Ovary (tissue), 9 donors: ENCODE measurements around the gene CDH1. TPM values are rescaled to one million over a fixed set of nuclear protein-coding genes. Genes with fewer than 3 reads are reported as not detected.

Experiments used
- DNase-seq, 5 donors: peaks; one replicate each; pipeline ENCODE4 v3.0.0-alpha.2; 2019 to 2020
- H3K27ac ChIP-seq, 2 donors: fragments of 200-600 bp; one replicate each; pipeline versions ENCODE4 v1.5.1 to v1.8.0; 2019 to 2022
- H3K27me3 ChIP-seq: fragments of 200-600 bp; one replicate; pipeline ENCODE4 v1.8.0; 2022
- H3K36me3 ChIP-seq: fragments of 200-600 bp; sonication (generic); one replicate; pipeline ENCODE4 v1.5.1; 2019
- H3K4me1 ChIP-seq: one replicate; pipeline ENCODE4 v1.8.1; 2013; ENCODE audit warnings: mild to moderate bottlenecking, moderate library complexity; ENCODE audit not compliant: insufficient read depth
- H3K4me3 ChIP-seq: fragments of 200-600 bp; sonication (generic); one replicate; pipeline ENCODE4 v1.5.1; 2017
- H3K9me3 ChIP-seq, 2 donors: fragments of 200-600 bp in 1 of 2; sonication (generic) in 1 of 2; one replicate each; pipeline versions ENCODE4 v1.5.1 to v1.8.1; 2013 to 2019; ENCODE audit warnings: mild to moderate bottlenecking in 1 of 2, moderate library complexity in 1 of 2
- EP300 ChIP-seq: sonication (generic); formaldehyde crosslinking; IDR thresholded peaks from one replicate; pipeline ENCODE4 v1.6.1; 2017; ENCODE audit warnings: antibody characterized with exemption
- POLR2A ChIP-seq: fragments of 450-650 bp; IDR thresholded peaks from one replicate; pipeline ENCODE4 v1.6.1; 2017; ENCODE audit warnings: antibody characterized with exemption, mild to moderate bottlenecking, moderate library complexity
- WGBS, 3 donors: extraction: QIAGEN DNeasy Blood & Tissue Kit in 1 of 3; methylation state at CpG; one replicate each; pipeline versions ENCODE4 v1.1.5 to v1.1.7; 2013 to 2017; 5-methylcytosine and 5-hydroxymethylcytosine counted together
- intact Hi-C, 4 donors: fragments of 100-400 bp; cut with DNase I; formaldehyde crosslinking; loops; one replicate each; pipeline versions ENCODE4 v1.11.0 to v1.15.1; 2022 to 2023
- polyA plus RNA-seq, 2 donors: library from polyadenylated mRNA; stranded (reverse); fragments of 200-250 nt in 1 of 2; fragments of 350-450 nt in 1 of 2; fragmentation: Illumina TruSeq in 1 of 2; extraction: RNeasy Lipid Tissue Mini Kit (QIAGEN cat#74804) in 1 of 2; gene quantifications; one replicate each; pipeline ENCODE4 v1.2.3, GENCODE V29; 2013 to 2014
- total RNA-seq, 7 donors: library from RNA; depleted of rRNA in 2 of 7; stranded (reverse); fragments of >200 nt in 2 of 7; fragmentation: NEBNext Ultra II Directional in 3 of 7; extraction: Animal tissue kit (Norgen Biotek cat#: 25700) in 3 of 7; gene quantifications; one replicate each; pipeline versions ENCODE4 v1.1.0 to v1.2.4, GENCODE V29; 2016 to 2023
- TF ChIP-seq, protein P1 (sequence below), 3 donors: fragments of 450-650 bp in 2 of 3; fragments of 200-600 bp in 1 of 3; IDR thresholded peaks; one replicate each; pipeline versions ENCODE4 v1.5.1 to v1.8.0; 2016 to 2022; ENCODE audit warnings: antibody characterized with exemption in 3 of 3, mild to moderate bottlenecking in 1 of 3
- donor health status: DM: no; HTN: no; CAD: no; lungs with moderate emphysema.
- donor health status: DM: no; HTN: no; CAD: no.
- donor health status: Bipolar disorder and iron deficiency.
- donor health status: DM: yes; HTN: yes; CAD: no.
- donor health status: DM: no; HTN: no; CAD: no.
- donor health status: DM: yes; HTN: yes; CAD: no.

CDH1 gene
- total and polyA plus RNA-seq, 9 donors: 1.1 to 118 (median 9.1) TPM

DNA sequence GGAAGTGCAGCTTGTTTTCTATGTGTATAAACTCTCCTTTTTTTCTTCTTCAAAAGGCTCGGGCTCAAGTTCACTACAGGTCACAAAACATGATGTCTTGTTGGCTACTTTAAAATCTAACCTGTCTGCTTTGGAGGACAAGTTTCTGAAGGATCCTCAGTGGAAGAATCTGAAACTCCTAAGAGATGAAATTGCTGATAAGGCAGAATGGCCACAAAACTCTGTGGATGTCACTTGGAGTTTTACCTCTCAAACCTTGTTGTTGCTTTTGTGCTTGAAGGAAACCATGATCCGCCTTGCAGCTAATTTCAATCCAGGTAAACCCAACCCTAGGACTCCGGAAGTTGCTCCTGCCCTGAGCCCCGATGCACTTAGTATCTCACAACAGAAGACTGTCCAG, 122.7 kb downstream of the CDH1 start:
- H3K4me3 ChIP-seq: no peak overlapping the region
- H3K27ac ChIP-seq: no peak overlapping the region
- WGBS, 3 donors: 91 to 97% (median 95%) methylated on average over 4 of the region's 4 CpGs
- TF ChIP-seq EP300 (no peak), POLR2A (no peak)
- DNase-seq: no peak
- H3K9me3 ChIP-seq: no peaks in the 10 kb centered on the region
- intact Hi-C loops: no loop called here
- H3K27me3 ChIP-seq: no peaks in the 10 kb centered on the region
- no peaks in the 10 kb centered on the region for H3K36me3 ChIP-seq
- no peaks in the 10 kb centered on the region for H3K4me1 ChIP-seq

DNA sequence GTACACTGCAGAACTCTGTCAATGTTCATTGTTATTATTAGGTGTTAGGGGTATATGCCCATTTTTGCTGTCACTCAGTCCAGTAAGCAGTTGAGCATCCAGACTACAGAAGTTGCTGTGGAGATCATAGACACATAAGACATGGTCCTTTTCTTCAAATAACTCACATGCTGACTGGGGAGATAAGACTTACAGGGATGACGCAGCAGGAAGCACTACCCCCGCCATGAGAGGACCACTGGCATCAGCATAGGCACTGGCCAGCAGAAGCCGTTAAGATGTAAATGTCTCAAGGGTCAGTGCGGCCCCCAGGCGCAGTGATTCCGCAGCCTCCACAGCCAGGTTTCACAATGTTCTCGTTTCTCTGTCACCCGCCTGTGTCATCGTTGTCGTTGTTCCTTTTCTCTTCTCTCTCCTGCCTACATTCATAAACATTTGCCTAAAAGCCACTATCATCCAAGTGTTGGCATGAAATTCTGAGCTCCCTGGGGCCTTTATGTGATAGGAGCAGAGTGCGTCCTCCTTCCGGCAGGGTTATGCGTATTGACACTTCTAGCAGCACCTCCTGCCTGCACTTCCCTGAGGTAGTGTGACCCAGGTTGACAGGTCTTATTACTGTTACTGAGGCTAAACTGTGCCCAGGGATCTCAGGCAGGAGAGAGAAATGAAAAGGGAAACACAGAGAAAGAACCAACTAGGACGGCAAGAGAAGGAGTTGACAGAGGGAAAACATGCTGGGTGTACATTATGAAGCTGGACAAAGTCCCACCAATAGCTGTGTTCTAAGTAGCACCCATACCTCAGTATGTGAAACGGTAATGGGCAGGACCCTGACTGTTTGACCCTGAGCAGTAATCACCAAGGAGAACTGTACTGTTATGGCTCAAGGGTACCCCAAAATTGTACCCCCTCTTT, 124.1 kb downstream of the CDH1 start:
- no peaks in the 10 kb centered on the region for H3K36me3 ChIP-seq

DNA sequence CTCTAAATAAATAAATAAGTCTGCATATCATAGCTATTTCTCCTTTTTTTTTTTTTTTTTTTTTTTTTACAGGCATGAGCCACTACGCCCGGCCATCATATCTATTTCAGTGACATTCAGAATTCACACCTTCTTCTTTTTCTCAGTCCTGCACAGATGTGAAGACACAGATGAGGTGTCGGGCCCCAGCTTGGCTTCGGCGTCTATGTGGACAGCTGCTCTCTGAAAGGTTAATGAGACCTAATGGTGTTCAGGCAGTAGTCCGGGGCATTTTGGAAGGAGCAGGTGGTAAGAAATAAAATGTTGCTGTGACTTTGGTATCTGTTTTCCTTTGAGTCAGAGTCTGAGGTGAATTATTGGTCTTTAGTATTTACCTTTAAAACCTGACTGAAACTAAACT, 129.8 kb downstream of the CDH1 start:
- 94 to 97% (median 96%) methylated on average over 6 of the region's 6 CpGs for WGBS, 3 donors
- H3K27ac ChIP-seq: no peak overlapping the region
- H3K4me3 ChIP-seq: no peak overlapping the region
- no peaks in the 10 kb centered on the region for H3K36me3 ChIP-seq
- TF ChIP-seq POLR2A (no peak), EP300 (no peak)
- TF ChIP-seq, protein P1, sequence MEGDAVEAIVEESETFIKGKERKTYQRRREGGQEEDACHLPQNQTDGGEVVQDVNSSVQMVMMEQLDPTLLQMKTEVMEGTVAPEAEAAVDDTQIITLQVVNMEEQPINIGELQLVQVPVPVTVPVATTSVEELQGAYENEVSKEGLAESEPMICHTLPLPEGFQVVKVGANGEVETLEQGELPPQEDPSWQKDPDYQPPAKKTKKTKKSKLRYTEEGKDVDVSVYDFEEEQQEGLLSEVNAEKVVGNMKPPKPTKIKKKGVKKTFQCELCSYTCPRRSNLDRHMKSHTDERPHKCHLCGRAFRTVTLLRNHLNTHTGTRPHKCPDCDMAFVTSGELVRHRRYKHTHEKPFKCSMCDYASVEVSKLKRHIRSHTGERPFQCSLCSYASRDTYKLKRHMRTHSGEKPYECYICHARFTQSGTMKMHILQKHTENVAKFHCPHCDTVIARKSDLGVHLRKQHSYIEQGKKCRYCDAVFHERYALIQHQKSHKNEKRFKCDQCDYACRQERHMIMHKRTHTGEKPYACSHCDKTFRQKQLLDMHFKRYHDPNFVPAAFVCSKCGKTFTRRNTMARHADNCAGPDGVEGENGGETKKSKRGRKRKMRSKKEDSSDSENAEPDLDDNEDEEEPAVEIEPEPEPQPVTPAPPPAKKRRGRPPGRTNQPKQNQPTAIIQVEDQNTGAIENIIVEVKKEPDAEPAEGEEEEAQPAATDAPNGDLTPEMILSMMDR (IDR thresholded peaks at IDR 0.05): no peak
- H3K27me3 ChIP-seq: no peaks in the 10 kb centered on the region
- no peak for DNase-seq
- H3K9me3 ChIP-seq: no peaks in the 10 kb centered on the region
- H3K4me1 ChIP-seq: no peaks in the 10 kb centered on the region
- intact Hi-C loops: no loop called here

More for the DNA sequence above, 124.1 kb downstream of the CDH1 start:
- no peak overlapping the region for H3K27ac ChIP-seq
- no peaks in the 10 kb centered on the region for H3K4me1 ChIP-seq
- intact Hi-C loops: no loop called here
- DNase-seq: no peak
- no peaks in the 10 kb centered on the region for H3K9me3 ChIP-seq
- 94 to 96% (median 94%) methylated on average over 15 of the region's 15 CpGs for WGBS, 3 donors
- TF ChIP-seq POLR2A (no peak), EP300 (no peak)
- TF ChIP-seq, protein P1 (IDR thresholded peaks at IDR 0.05): no peak
- no peaks in the 10 kb centered on the region for H3K27me3 ChIP-seq
- H3K4me3 ChIP-seq: no peak overlapping the region

DNA sequence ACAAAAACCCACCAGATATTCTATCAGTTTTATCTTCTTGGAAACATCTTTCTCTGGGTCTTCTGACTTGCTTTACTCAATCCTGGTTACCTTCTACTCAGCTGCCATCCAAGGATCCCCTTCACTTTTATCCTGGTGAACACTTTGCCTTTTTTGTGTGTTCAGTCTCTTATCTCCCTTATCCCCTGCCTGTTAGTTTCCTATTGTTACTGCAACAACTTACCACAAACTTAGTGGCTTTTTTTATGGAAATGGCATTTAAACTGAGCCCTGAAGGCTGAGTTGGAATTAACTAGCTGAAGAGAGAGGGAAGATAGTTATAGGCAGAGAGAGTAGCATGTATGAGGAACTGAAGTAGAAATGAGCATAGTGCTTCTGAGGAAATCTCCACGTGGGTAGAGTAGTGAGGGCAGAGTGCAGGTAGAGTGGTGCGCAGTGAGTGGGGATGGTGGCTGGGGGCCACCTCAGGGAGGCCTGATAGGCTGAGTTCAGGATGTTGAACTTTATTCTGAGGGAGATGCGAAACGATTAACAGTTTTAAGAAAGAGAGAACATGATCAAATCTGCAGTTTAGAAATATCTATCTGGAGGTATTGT, 132.5 kb downstream of the CDH1 start:
- Histone ChIP-seq H3K27me3 (no peaks in the 10 kb centered on the region), H3K27ac (no peak overlapping the region), H3K36me3 (no peaks in the 10 kb centered on the region), H3K9me3 (no peaks in the 10 kb centered on the region), H3K4me3 (no peak overlapping the region), H3K4me1 (no peaks in the 10 kb centered on the region)
- TF ChIP-seq, protein P1 (IDR thresholded peaks at IDR 0.05): no peak
- no peak for TF ChIP-seq EP300
- TF ChIP-seq POLR2A: no peak
- DNase-seq: no peak
- intact Hi-C loops: loop anchor here in 1 of 4 donors (10.0 kb wide), 1 partner anchor 425 kb away; no protein-coding TSS in a partner anchor
- 83 to 84% (median 84%) methylated on average over 4 of the region's 4 CpGs for WGBS, 3 donors
